Skeletal muscle tissue (tissue), 4 donors: ENCODE results near the gene KDM5A. TPM values are rescaled to one million over a fixed set of nuclear protein-coding genes. Genes with fewer than 3 reads are reported as not detected.

Experiments used
- H3K27ac ChIP-seq: one replicate; pipeline ENCODE4 v1.7.0; 2013; ENCODE audit warnings: mild to moderate bottlenecking, low read depth, low read length, inconsistent platforms
- H3K27me3 ChIP-seq, 3 donors: one replicate each; pipeline ENCODE4 v1.7.0; 2013; ENCODE audit warnings: low read length in 3 of 3; ENCODE audit not compliant: control insufficient read depth in 3 of 3, insufficient read depth in 3 of 3
- H3K36me3 ChIP-seq, 3 donors: one replicate each; pipeline ENCODE4 v1.7.0; 2013; ENCODE audit warnings: low read length in 3 of 3; ENCODE audit not compliant: control insufficient read depth in 3 of 3, insufficient read depth in 3 of 3
- H3K4me1 ChIP-seq, 3 donors: one replicate each; pipeline ENCODE4 v1.7.0; 2013; ENCODE audit warnings: low read length in 3 of 3, mild to moderate bottlenecking in 3 of 3; ENCODE audit not compliant: control insufficient read depth in 3 of 3, insufficient read depth in 3 of 3
- H3K4me3 ChIP-seq, 3 donors: one replicate each; pipeline ENCODE4 v1.7.0; 2013; ENCODE audit warnings: low read length in 3 of 3
- H3K9ac ChIP-seq, 3 donors: one replicate each; pipeline ENCODE4 v1.7.0; 2013; ENCODE audit warnings: low read length in 3 of 3, mild to moderate bottlenecking in 3 of 3, moderate library complexity in 2 of 3, low read depth in 1 of 3
- H3K9me3 ChIP-seq, 3 donors: one replicate each; pipeline ENCODE4 v1.7.0; 2013; ENCODE audit warnings: low read length in 3 of 3; ENCODE audit not compliant: control insufficient read depth in 3 of 3
- total RNA-seq: library from RNA; depleted of rRNA; stranded (reverse); fragments of >200 nt; gene quantifications from one replicate; pipeline ENCODE4 v1.2.3, GENCODE V29; 2014
- donor health status: Osteomylitis.

KDM5A gene
- total RNA-seq, 1 donor from 2014 or later: 36.0 TPM

- H3K9ac ChIP-seq: no peak overlapping the region
- H3K27ac ChIP-seq: no peak overlapping the region
- H3K9me3 ChIP-seq: no peaks in the 10 kb centered on the region
- H3K36me3 ChIP-seq: peaks cover 10 to 27% (median 14%) of the 10 kb centered on the region in 3 donors
- H3K4me1 ChIP-seq: no peaks in the 10 kb centered on the region
- H3K4me3 ChIP-seq: no peak overlapping the region
- H3K27me3 ChIP-seq: no peaks in the 10 kb centered on the region
Observed at GRCh38 chr12:337039-337438, 52.1 kb downstream of the KDM5A start.

- no peak overlapping the region for H3K27ac ChIP-seq
- no peaks in the 10 kb centered on the region for H3K27me3 ChIP-seq
- no peaks in the 10 kb centered on the region for H3K9me3 ChIP-seq
- H3K4me1 ChIP-seq: no peaks in the 10 kb centered on the region
- no peak overlapping the region for H3K9ac ChIP-seq
- H3K36me3 ChIP-seq: peaks cover 15 to 37% (median 23%) of the 10 kb centered on the region in 3 donors
- H3K4me3 ChIP-seq: no peak overlapping the region
Observed at GRCh38 chr12:334125-334524, 55.0 kb downstream of the KDM5A start.

DNA sequence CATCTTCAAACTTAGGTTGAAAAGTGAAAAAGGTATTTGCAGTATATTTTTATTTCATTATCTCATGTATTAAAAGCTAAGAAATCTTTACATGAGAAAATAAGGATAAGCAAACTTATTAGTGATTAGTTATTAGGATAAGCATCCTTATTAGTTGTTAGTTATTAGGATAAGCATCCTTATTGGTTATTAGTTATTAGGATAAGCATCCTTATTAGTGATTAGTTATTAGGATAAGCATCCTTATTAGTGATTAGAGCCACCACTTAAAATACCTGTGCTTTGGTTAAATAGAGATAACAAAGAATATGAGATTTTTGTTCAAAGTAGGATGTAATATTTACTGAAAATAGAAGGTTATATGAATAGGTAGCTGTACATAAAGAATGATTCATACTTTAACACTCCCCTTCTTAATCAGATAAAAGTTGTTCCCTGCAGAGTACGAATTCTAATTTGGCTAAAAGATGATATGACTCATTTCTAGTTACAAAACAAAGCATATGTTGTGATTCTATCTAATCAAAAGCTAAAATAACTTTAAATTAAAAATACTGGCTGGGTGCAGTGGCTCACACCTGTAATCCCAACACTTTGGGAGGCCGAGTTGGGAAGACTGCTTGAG, 56.4 kb downstream of the KDM5A start:
- Histone ChIP-seq H3K4me1 (no peaks in the 10 kb centered on the region), H3K4me3 (no peak overlapping the region), H3K9me3 (no peaks in the 10 kb centered on the region), H3K27ac (no peak overlapping the region), H3K9ac (no peak overlapping the region), H3K36me3 (peaks cover 15 to 48% (median 34%) of the 10 kb centered on the region in 3 donors), H3K27me3 (no peaks in the 10 kb centered on the region)

DNA sequence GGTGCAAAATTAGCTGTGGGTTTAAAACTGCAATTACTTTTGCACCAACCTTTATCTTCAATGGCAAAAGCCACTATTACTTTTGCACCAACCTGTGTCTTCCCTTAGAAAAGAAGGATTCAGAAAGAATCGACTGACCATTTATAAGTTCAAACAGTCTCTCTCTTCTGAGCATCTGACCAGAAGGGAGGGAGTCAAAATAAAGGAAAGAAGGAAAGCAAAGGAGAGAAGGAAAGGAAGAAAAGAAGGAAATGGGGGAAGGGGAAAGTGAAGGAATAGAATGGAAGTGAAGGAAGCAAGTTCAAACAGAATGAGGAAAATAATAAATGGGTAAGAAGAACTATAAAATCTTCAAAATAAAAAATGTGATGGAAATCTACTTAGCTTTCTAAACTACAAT, 57.8 kb downstream of the KDM5A start:
- no peaks in the 10 kb centered on the region for H3K9me3 ChIP-seq
- no peak overlapping the region for H3K4me3 ChIP-seq
- H3K36me3 ChIP-seq: peaks cover 15 to 49% (median 39%) of the 10 kb centered on the region in 3 donors
- no peaks in the 10 kb centered on the region for H3K4me1 ChIP-seq
- no peak overlapping the region for H3K27ac ChIP-seq
- no peak overlapping the region for H3K9ac ChIP-seq
- H3K27me3 ChIP-seq: no peaks in the 10 kb centered on the region

GRCh38 chr12:325906-326305, 63.2 kb downstream of the KDM5A start:
- Histone ChIP-seq H3K27ac (no peak overlapping the region), H3K9ac (no peak overlapping the region), H3K4me1 (no peaks in the 10 kb centered on the region), H3K9me3 (no peaks in the 10 kb centered on the region), H3K36me3 (peaks cover 9 to 52% (median 44%) of the 10 kb centered on the region in 3 donors), H3K27me3 (no peaks in the 10 kb centered on the region), H3K4me3 (no peak overlapping the region)

- H3K27me3 ChIP-seq: no peaks in the 10 kb centered on the region
- H3K36me3 ChIP-seq: peaks cover 22 to 63% (median 49%) of the 10 kb centered on the region in 3 donors
- H3K4me1 ChIP-seq: no peaks in the 10 kb centered on the region
- no peak overlapping the region for H3K4me3 ChIP-seq
- no peaks in the 10 kb centered on the region for H3K9me3 ChIP-seq
- no peak overlapping the region for H3K9ac ChIP-seq
- no peak overlapping the region for H3K27ac ChIP-seq
Observed at GRCh38 chr12:323507-323906, 65.6 kb downstream of the KDM5A start.

DNA sequence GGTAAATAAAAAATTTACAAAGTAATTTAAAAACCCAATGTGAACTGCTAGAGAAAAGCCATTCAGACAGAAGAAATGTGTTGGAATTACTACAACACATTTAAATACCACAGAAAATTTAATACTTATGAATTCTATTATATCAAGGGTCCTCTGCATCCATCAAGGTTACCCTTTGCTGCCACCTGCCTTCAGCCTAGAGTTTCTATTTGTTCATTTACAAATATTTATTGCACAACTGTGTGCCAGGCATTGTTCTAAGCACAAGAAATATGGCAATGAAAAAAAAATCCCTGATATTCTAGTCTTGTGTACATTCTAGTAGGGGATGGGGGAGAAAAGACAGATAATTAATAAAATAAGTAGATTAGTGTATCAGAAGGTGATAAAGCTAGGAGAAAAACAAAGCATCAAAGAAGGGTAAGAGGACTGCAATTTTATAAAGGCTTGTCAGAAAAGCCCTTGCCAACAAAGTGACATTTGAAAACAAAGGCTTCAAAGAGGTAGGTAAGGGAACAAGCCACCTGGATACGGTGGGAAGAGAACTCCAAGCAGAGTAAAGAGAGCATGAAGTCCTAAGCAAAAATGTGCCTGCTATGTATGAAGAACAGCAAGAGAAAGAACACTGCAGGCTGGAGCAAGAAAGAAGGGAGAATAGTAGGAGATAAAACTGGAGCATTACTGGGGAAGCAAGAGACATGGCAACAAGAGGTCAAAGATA, 67.4 kb downstream of the KDM5A start:
- Histone ChIP-seq H3K4me3 (no peak overlapping the region), H3K9me3 (no peaks in the 10 kb centered on the region), H3K4me1 (no peaks in the 10 kb centered on the region), H3K36me3 (peaks cover 33 to 72% (median 55%) of the 10 kb centered on the region in 3 donors), H3K9ac (no peak overlapping the region), H3K27ac (no peak overlapping the region), H3K27me3 (no peaks in the 10 kb centered on the region)

GRCh38 chr12:318759-319515, 70.2 kb downstream of the KDM5A start:
- H3K9ac ChIP-seq: no peak overlapping the region
- H3K4me1 ChIP-seq: no peaks in the 10 kb centered on the region
- no peaks in the 10 kb centered on the region for H3K9me3 ChIP-seq
- H3K27me3 ChIP-seq: no peaks in the 10 kb centered on the region
- H3K36me3 ChIP-seq: peaks cover 31 to 79% (median 57%) of the 10 kb centered on the region in 3 donors
- no peak overlapping the region for H3K27ac ChIP-seq
- no peak overlapping the region for H3K4me3 ChIP-seq

- Histone ChIP-seq H3K9ac (no peak overlapping the region), H3K27ac (no peak overlapping the region), H3K4me1 (no peaks in the 10 kb centered on the region), H3K9me3 (no peaks in the 10 kb centered on the region), H3K27me3 (no peaks in the 10 kb centered on the region), H3K36me3 (peaks cover 36 to 81% (median 72%) of the 10 kb centered on the region in 3 donors), H3K4me3 (no peak overlapping the region)
Observed at GRCh38 chr12:308511-308910, 80.6 kb downstream of the KDM5A start.

- Histone ChIP-seq H3K4me1 (no peaks in the 10 kb centered on the region), H3K36me3 (peaks cover 34 to 71% (median 69%) of the 10 kb centered on the region in 3 donors), H3K9me3 (no peaks in the 10 kb centered on the region), H3K9ac (no peak overlapping the region), H3K4me3 (no peak overlapping the region), H3K27me3 (no peaks in the 10 kb centered on the region), H3K27ac (no peak overlapping the region)
Observed at GRCh38 chr12:307406-307805, 81.7 kb downstream of the KDM5A start.
